Activated effector memory CD4-positive, alpha-beta T cell treated with Interleukin-2 at 50 U/mL for 16 hours (primary cell): ENCODE measurements around the gene RPL39.
"Not testable (repeated sequence)": the region's sequence is repeated elsewhere in the genome, so short reads cannot be mapped to it uniquely, and the experiment has no call there.

Experiments
- DNase-seq: peaks from one replicate; pipeline ENCODE4 v3.0.0-alpha.2; 2020

Gene RPL39

DNA sequence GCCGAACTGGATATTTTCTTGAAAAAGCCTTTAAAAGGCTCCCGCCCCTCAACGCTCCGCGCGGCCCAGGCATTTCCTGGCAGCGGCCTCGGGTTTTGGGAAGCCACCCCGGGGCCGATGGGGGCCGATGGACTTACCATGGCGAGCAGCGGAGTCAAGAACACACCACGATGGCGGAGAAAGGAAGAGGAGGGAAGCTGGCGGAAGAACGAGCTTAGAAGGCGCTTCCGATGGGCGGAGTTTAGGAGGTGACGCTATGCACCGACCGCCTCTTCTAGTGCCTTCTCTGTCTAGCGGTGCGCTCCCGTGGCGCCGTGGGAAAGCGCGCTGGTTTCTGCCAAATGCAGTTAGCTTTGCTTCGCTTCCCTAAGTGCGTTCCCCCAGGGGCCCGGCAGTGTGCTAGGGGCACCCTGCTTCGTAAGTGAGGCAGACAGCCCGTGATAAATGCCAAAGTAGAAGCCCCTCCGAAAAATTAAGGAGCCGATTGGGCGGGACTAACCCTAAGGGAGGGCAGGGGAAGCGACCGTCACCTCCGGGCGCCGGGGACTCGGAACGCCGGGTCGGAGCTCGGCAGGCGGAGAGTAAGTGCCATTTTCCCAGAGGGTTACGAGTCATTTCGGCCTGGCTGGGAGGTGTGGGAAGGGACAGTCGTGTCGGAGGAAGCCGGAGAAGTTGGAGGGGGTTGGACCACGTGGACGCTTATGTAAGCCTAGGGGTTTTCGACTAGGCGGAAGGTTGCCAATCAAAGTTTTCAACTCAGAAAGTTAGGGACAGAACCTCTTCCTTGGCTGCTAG is at the start of gene RPL39:
Gene RPL39, minus strand, starts transcription at position 194 of the 795 bp plus-strand sequence. Its CDS starts 54 bp downstream, at position 140.
- peak; percentile 66 for DNase-seq

DNA sequence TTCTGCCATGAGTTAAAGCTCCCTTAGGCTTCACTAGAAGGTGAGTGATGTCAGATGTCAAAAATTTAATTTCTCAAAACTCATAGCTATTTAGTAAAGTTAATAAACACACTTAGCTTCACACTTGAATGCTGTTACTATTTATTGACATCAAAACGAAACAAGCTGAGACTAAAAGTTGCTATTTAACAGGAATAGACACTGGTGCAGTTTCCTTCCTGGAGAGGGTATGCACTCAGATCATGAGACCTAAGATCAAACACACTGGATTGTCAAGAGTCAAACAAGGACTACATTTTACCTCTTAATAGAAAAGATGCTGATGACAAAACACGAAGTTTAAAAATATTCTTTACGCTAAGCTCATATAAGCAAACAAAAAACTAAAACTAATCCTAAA is 42.5 kb upstream of the RPL39 start:
- DNase-seq = no peak

DNA sequence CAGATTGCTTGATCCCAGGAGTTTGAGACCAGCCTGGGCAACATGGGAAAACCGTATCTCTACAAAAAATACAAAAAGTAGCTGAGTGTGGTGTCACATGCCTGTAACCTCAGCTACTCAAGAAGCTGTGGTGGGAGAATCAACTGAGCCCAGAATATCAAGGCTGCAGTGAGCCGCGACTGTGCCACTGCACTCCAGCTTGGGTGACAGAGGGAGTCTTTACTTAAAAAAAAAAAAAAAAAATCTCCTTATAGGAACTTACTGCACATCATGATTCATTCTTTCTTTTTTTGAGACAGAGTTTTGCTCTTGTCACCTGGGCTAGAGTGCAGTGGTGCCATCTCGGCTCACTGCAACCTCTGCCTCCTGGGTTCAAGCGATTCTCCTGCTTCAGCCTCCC is 37.0 kb upstream of the RPL39 start:
- no peak for DNase-seq

DNA sequence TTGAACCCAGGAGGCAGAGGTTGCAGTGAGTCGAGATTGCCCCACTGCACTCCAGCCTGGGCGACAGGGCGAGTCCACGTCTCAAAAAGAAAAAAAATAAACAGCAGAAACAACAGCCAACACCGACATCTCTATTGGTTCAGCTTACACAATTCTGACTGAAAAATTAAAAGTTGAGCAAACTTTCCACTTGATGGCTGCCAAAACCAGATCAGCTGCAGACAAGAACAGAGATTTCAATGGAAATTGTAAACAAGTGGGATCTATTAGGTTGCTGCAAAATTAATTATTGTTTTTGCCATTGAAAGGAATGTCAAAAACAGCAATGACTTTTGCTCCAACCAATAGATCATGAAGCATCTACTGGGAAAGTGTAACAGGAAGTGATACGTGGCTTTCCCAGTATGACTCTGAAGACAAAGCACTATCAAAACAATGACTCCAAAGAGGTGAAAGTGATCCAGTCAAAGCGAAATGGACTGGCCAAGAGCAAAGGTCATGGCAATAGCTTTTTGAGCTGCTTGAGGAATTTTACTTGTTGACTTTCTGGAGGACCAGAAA is 35.0 kb upstream of the RPL39 start:
- no peak for DNase-seq

DNA sequence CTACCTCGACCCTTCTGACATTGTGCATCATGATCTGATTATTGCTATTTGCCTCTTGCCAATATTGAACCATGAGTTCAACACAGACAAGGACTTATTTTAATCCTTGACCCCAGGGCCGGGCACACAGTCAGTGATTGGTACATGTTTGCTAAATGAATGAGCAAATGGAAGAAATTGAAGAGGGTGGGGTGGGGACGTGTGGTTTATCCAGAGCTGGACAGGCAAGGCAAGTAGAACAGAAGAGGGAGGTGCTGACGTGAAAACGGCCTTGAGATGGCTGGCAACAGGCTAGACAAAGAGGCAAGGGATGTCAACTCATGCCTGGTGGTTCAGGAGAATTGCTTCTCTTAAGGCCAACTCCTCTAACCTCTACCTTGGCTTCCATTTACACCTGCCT is 32.8 kb upstream of the RPL39 start:
- DNase-seq = not testable (repeated sequence)

DNA sequence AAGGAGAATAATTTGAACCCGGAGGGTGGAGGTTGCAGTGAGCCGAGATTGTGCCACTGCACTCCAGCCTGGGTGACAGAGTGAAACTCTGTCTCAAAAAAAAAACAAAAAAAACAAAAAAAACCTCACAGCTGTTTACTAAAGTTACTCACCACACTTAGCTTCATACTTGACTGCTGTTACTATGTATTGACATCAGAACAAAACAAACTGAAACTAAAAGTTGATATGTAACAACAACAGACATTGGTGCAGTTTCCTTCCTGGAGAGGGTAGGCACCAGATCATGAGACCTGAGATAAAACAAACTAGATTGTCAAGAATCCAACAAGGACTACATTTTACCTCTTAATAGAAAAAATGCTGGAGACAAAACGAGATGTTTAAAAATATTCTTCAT is 30.3 kb upstream of the RPL39 start:
- not testable (repeated sequence) for DNase-seq

DNA sequence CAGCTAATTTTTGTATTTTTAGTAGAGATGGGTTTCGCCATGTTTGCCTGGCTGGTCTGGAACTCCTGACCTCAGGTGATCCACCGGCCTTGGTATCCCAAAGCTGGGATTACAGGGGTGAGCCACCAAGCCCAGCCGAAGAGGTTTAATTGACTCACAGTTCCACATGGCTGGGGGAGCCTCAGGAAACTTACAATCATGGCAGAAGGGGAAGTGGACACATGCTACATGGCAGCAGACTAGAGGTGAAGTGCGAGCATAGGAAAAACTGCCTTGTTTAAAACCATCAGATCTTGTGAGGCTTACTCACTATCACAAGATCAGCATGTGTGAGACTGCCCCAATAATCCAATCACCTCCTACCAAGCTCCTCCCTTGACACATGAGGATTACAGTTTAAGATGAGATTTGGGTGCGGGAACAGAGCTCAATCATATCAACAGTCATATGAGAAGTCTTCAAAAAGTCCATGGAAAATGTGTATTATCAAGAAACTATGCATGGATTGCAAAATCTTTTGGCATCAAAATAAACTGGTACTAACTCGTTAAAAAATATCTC is 25.8 kb upstream of the RPL39 start:
- DNase-seq = no peak

DNA sequence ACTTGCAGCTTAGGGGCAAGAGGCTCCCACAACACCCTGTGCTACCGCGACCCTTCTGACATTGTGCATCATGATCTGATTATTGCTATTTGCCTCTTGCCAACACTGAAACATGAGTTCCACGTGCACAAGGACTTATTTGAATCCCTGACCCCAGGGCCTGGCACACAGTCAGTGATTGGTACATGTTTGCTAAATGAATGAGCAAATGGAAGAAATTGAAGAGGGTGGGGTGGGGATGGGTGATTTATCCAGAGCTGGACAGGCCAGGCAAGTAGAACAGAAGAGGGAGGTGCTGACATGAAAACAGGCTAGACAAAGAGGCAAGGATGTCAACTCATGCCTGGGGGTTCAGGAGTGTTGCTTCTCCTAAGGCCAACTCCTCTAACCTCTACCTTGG is 24.9 kb upstream of the RPL39 start:
- no peak for DNase-seq

DNA sequence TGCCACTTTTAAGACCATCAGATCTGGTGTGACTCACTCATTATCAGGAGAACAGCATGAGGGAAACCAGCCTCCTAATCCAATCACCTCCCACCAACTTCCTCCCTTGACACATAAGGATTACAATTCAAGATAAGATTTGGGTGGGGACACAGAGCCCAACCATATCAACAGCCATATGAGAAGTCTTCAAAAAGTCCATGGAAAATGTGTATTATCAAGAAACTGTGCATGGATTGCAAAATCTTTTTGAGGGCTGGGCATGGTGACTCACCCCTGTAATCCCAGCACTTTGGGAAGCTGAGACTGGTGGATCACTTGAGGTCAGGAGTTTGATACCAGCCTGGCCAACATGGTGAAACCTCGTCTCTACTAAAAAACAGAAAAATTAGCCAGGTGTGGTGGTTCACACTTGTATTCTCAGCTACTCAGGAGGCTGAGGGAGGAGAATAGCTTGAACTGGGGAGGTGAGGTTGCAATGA is 17.8 kb upstream of the RPL39 start:
- no peak for DNase-seq

DNA sequence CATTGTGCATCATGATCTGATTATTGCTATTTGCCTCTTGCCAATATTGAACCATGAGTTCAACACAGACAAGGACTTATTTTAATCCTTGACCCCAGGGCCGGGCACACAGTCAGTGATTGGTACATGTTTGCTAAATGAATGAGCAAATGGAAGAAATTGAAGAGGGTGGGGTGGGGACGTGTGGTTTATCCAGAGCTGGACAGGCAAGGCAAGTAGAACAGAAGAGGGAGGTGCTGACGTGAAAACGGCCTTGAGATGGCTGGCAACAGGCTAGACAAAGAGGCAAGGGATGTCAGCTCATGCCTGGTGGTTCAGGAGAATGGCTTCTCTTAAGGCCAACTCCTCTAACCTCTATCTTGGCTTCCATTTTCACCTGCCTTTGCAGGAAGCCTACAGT is 17.0 kb upstream of the RPL39 start:
- DNase-seq = not testable (repeated sequence)

DNA sequence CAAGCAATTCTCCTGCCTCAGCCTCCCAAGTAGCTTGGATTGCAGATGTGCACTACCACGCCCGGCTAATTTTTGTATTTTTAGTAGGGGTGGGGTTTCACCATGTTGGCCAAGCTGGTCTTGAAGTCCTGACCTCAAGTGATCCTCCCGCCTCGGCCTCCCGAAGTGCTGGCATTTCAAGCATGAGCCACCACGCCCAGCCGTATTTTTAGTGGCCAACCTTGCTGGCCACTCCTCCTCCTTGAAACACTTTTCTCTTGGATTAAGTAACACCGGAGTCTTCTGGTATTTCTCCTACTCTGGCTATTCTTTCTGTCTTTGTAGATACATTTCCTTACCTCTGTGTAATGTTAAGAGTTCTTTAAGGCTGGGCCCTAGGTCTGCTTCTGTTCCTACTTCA is 11.1 kb upstream of the RPL39 start:
- no peak for DNase-seq

DNA sequence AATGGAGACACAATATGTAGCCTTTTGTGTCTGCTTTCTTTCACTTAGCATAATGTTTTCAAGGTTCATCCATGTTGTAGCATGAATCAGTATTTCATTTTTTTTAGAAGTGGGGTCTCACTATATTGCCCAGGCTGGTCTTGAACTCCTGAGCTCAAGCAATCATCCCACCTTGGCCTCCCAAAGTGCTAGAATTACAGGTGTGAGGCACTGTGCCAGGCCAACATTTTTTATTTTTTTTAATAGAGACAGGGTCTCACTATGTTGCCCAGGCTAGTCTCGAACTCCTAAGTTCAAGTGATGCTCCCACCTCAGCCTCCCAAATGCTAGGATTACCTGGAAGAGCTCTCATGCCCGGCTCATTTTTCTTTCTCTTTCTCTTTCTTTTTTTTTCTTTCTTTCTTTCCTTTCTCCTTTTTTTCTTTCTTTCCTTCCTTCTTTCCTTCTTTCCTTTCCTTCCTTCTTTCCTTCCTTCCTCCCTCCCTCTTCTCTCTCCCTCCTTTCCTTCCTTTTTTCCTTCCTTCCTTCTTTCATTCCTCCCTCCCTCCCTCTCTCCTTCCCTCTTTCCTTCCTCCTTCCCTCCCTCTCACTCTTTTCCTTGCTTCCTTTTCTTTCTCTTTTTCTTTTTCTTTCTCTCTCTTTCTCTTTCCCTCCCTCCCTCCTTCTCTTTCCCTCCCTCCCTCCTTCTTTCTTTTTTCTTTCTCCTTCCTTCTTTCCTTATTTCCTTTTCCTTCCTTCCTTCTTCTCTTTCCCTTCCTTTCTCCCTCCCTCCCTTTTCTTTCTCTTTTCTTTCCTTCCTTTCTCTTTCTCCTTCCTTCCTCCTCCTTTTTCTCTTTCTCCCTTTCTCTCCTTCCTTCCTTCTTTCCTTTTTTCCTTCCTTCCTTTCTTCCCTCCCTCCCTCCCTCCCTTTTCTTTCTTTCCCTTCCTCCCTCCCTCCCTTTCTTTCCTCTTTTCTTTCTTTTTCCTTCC is 10.1 kb upstream of the RPL39 start:
- DNase-seq = no peak

DNA sequence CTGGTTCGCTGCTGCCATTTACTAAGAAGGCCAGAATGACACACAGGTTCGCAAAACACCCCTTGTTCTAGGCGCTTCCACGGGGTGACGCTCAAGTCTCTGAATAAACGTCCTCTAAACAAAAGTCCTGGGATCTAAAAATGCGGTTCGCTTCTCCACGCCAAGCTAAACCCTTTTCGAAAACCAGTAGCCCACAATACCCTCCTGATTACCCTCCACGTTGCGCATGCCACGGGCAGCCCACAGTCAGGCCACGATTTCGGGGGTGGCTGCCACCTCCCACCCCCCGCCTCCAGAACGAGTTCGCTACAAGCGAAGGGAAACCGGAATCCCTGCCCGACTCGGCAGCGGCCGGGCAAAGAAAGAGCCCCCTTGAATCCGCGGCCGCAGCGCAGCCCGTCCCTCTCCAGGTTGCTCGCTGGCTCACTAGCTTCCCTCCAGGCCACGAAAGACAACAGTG is 423 bp downstream of the RPL39 start:
- DNase-seq = peak; percentile 16

DNA sequence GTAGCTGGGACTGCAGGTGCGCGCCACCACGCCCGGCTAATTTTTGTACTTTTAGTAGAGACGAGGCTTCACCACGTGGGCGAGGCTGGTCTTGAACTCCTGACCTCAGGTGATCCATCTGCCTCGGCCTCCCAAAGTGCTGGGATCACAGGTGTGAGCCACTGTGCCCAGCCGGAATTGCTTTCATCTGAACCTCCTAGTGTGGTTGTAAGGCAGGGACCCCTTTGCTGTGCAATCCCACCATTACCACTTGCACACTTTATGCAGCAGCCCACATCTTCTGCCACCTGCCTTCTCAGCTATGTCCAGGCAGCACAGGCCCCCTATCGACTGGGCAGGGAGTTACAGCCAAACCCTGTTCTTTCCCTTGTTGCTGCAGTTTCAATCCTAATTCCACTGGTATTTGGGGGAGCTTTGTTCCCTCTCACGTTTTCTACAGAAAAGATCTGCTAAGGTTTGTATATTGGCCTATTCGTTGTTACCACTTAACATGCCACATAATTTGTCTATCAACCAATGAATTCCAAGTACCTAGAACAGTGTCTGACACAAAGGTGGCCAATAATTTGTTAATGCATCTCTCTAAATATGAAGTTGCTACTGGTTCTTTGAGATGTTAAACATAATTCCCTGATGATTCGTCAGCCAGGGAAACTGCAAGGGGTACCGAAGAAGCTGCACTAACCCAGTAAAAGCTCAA is 6.5 kb downstream of the RPL39 start:
- DNase-seq = peak; percentile 17

DNA sequence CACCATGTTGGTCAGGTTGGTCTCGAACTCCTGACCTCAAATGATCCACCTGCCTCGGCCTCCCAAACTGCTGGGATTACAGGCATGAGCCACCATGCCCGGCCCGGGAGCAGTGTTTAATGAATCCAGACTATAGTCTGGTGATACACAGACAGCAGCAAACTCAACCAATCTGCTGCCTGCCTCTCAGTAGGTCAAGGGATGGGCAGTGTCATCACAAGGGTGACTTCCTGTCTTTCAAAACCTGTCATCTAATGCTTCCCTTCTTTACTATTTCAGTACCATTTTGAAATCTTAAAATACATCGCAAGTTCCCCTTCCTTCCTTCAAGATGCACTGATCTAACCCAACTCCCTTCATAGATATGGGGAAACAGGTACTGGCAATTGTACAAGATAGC is 8.4 kb downstream of the RPL39 start:
- no peak for DNase-seq

DNA sequence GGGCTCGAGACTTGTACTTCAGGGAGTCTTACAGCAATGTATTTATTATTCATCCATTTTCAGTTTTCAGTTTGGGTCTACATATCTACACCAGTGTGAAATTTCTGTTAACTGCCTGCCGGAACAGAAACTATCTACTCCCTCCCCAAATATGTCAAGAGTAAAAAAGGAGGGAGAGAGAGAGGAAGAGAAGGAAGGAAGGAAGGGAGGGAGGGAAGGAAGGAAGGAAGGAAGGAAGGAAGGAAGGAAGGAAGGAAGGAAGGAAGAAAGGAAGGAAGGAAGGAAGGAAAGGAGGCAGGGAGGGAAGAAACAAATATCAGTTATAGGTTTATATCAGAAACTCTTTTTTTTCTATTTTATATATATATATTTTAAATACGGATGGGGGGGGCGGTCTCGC is 12.6 kb downstream of the RPL39 start:
- DNase-seq = no peak

DNA sequence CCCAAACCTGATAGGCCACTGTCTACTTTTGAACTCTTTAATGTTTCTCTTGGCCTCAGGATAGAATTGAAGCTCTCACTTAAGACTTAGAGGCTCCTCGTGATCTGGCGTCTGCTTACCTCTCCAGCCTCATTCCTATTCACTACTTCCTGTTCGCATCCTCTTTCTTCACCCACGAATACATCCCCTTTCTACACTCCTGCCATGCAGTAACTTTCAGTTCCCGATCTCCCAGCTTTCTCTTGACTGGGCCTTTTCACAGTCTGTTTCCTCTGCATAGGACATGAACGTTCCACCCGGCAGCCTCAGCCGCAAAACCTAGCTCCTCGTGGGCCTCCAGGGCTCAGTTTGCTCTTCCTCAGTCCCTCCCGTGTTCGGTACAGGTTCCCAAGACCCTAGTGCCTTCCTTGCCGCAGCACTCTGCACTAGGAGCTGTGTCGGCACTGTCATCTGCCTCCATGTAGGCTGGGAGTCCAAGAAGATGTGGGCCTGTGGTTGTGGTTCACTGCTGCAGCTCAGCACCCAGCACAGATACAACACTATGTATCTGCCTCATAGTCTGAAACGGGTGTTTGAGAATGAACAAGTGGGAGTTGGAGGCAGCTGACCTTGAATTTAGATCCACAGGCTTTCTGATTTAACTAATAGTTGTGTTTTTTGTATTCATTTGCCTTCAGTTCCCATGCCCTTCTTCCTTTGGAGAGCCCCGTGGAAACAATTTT is 15.8 kb downstream of the RPL39 start:
- DNase-seq = no peak

DNA sequence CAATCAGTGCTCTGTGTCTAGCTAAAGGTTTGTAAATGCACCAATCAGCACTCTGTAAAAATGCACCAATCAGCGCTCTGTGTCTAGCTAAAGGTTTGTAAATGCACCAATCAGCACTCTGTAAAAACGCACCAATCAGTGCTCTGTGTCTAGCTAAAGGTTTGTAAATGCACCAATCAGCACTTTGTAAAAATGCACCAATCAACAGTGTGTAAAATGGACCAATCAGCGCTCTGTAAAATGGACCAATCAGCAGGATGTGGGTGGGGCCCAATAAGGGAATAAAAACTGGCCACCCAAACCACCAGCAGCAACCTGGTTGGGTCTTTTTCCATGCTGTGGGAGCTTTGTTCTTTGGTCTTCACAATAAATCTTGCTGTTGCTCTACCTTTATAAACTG is 22.0 kb downstream of the RPL39 start:
- not testable (repeated sequence) for DNase-seq

DNA sequence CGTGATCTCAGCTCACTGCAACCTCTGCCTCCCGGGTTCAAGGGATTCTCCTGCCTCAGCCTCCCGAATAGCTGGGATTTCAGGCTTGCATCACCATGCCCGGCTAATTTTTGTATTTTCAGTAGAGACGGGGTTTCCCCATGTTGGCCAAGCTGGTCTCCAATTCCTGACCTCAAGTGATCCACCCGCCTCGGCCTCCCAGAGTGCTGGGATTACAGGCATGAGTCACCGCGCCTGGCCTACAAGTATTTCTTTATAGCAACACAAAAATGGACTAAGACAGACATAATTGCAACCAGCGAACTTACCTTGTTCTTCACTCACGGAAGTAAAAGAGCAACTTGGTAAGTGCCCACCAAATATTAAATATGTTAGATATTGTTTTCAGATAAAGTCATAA is 23.0 kb downstream of the RPL39 start:
- not testable (repeated sequence) for DNase-seq

DNA sequence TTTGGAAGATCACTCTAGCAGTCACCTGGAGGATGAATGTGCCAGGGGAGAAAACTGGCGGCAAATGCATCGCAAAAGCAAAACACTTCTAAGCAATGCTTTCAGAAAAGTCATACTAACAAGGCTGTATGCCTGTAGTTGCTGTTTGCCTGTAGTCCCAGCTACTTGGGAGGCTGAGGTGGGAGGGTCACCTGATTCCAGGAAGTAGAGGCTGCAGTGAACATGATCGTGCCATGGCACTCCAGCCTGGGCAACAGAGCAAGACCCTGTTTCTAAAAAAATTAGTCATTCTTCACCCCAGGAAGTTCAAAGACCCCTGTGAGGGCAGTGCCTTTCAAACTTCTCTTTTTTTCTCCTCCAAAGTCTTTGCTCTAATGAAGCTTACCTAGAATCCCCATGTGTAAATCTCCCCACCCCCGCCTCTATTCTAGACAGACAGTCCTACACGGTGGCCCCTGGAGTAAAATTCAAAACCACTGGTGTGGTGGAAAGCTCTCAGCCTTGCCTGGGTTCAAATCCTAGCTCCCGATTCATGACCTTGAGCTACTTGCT is 27.5 kb downstream of the RPL39 start:
- no peak for DNase-seq

DNA sequence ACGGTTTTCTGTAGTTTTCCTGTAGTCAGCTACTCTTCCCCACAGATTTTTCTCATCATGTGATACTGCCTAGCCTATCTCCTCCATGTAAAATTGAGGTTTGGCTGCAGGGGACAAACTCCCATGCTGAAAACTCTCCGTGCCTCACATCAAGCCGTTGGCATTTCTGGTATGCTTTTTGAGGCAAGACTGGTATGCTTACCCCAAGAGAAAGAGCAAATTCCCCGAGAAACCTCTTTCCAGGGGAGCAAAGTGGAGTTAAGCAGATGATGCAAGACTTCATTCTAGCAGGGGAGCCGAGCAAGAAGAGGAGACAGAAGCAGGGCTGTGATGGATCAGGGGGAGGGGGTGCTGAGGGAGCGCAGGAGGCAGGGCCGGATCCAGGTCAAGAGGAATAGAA is 28.2 kb downstream of the RPL39 start:
- no peak for DNase-seq
